ENCODE data around the gene PTPRJ.

PTPRJ gene

GRCh38 chr11:48096588-48097525 is 116.5 kb downstream of the PTPRJ start:
- no peak for DNase-seq

- no peak for DNase-seq
Observed at GRCh38 chr11:48098024-48098423, 117.7 kb downstream of the PTPRJ start.

- DNase-seq = no peak
Observed at GRCh38 chr11:48099916-48100446, 119.6 kb downstream of the PTPRJ start.

GRCh38 chr11:48101044-48101733 is 120.8 kb downstream of the PTPRJ start:
- DNase-seq = no peak

GRCh38 chr11:48101958-48102357 is 121.6 kb downstream of the PTPRJ start:
- DNase-seq = no peak

GRCh38 chr11:48103621-48104567 is 123.5 kb downstream of the PTPRJ start:
- DNase-seq = no peak

- DNase-seq = no peak
Observed at GRCh38 chr11:48104568-48104924, 124.2 kb downstream of the PTPRJ start.

GRCh38 chr11:48105096-48105990 is 125.0 kb downstream of the PTPRJ start:
- no peak for DNase-seq

GRCh38 chr11:48106166-48106565 is 125.8 kb downstream of the PTPRJ start:
- no peak for DNase-seq

GRCh38 chr11:48107188-48107704 is 126.9 kb downstream of the PTPRJ start:
- DNase-seq = peak; percentile 43

GRCh38 chr11:48108231-48109045 is 128.1 kb downstream of the PTPRJ start:
- no peak for DNase-seq

- DNase-seq = peak; percentile 63
Observed at GRCh38 chr11:48109046-48109666, 128.8 kb downstream of the PTPRJ start.

- DNase-seq = no peak
Observed at GRCh38 chr11:48110509-48110766, 130.1 kb downstream of the PTPRJ start.

- no peak for DNase-seq
Observed at GRCh38 chr11:48111891-48112290, 131.5 kb downstream of the PTPRJ start.

GRCh38 chr11:48114740-48115139 is 134.4 kb downstream of the PTPRJ start:
- DNase-seq = peak; percentile 10

GRCh38 chr11:48116437-48117228 is 136.3 kb downstream of the PTPRJ start:
- DNase-seq = peak; percentile 21

GRCh38 chr11:48122246-48122645 is 141.9 kb downstream of the PTPRJ start:
- no peak for DNase-seq

- DNase-seq = no peak
Observed at GRCh38 chr11:48122656-48123055, 142.3 kb downstream of the PTPRJ start.

- DNase-seq = no peak
Observed at GRCh38 chr11:48123254-48123875, 143.0 kb downstream of the PTPRJ start.
